K562 (cell line): ENCODE measurements around the gene CD79A. TPM values are rescaled to one million over a fixed set of nuclear protein-coding genes. Genes with fewer than 3 reads are reported as not detected.
A peak's percentile ranks its signal among the peaks of the same experiment; 100 is the strongest.

Experiments used
- ATAC-seq: fragments of 200-7000 bp; cut with Tn5 transposase; 3 replicates; pipeline ENCODE4 v1.9.1; 2020; ENCODE audit warnings: moderate library complexity
- BruUV-seq: library from RNA; stranded (reverse); fragments of 400-500 nt; replicated peaks from 2 replicates; lab custom pipeline; 2021; lab: Mats Ljungman, UMichigan
- CTCF ChIA-PET: fragments of 300-600 bp; formaldehyde crosslinking; extraction: SDS; loops from one replicate; lab custom pipeline; 2021; ENCODE audit warnings: low intra/inter-chr PET ratio; lab: Yijun Ruan, JAX
- POLR2A ChIA-PET: fragments of 300-600, 350-650 bp; sonication (Branson Sonifier 250); formaldehyde crosslinking; extraction: SDS; loops from one replicate; lab custom pipeline; 2021; ENCODE audit warnings: antibody characterized with exemption, inconsistent platforms; lab: Yijun Ruan, JAX
- DNase-seq, 4 experiments: peaks; one replicate each; pipeline versions ENCODE4 v3.0.0 to v3.0.0-alpha.2; 2011 to 2018; ENCODE audit warnings: low spot score in 3 of 4, mixed read lengths in 3 of 4; ENCODE audit errors: extremely low read depth in 1 of 4
- FAIRE-seq: peaks from 2 replicates; lab custom pipeline; 2011; peaks lifted over from hg19 to GRCh38; lab: Jason Lieb, UNC
- H2AFZ ChIP-seq: 2 replicates; pipeline ENCODE4 v1.6.0; 2011; ENCODE audit warnings: low read depth, low read length, control low read depth, inconsistent platforms
- H3K27ac ChIP-seq: fragments of 200-600 bp; 3 replicates; pipeline ENCODE4 v1.8.0; 2011; ENCODE audit warnings: low read depth, mild to moderate bottlenecking, control low read depth, inconsistent platforms, low read length, moderate library complexity, mixed read lengths; ENCODE audit errors: extremely low read depth
- H3K27me3 ChIP-seq, 2 experiments: fragments of 300-600 bp in 1 of 2; 2 replicates in 1 of 2; 3 replicates in 1 of 2; pipeline versions ENCODE4 v1.6.0 to v1.8.0; 2011; ENCODE audit warnings: inconsistent platforms in 2 of 2, low read length in 2 of 2, mild to moderate bottlenecking in 1 of 2, mixed read lengths in 1 of 2, moderate library complexity in 1 of 2; ENCODE audit not compliant: control insufficient read depth in 2 of 2, insufficient read depth in 2 of 2
- H3K36me3 ChIP-seq: fragments of 300-600 bp; 3 replicates; pipeline ENCODE4 v1.8.0; 2011; ENCODE audit warnings: mild to moderate bottlenecking, low read length, inconsistent platforms; ENCODE audit not compliant: control insufficient read depth, insufficient read depth
- H3K4me1 ChIP-seq, 2 experiments: fragments of 200-600 bp in 1 of 2; replicated peaks in 1 of 2; 2 replicates in 1 of 2; 3 replicates in 1 of 2; pipeline versions ENCODE4 v1.5.1 to v1.8.0; 2011; ENCODE audit warnings: inconsistent platforms in 2 of 2, low read length in 2 of 2, mild to moderate bottlenecking in 1 of 2, mixed read lengths in 1 of 2, moderate library complexity in 1 of 2; ENCODE audit not compliant: control insufficient read depth in 2 of 2, insufficient read depth in 2 of 2
- H3K4me2 ChIP-seq: 2 replicates; pipeline ENCODE4 v1.6.1; 2011; ENCODE audit warnings: low read length, control low read depth, inconsistent platforms, mixed read lengths; ENCODE audit not compliant: insufficient read depth
- H3K4me3 ChIP-seq: fragments of 200-600 bp; sonication (generic), shearing (Covaris generic); 2 replicates; pipeline ENCODE4 v1.5.1; 2016; ENCODE audit warnings: control low read depth, inconsistent platforms
- H3K79me2 ChIP-seq: fragments of 200-600 bp; 3 replicates; pipeline ENCODE4 v1.8.0; 2011; ENCODE audit warnings: low read length, inconsistent platforms; ENCODE audit not compliant: control insufficient read depth, insufficient read depth
- H3K9ac ChIP-seq, 2 experiments: 2 replicates each; pipeline versions ENCODE4 v1.6.0 to v1.6.1; 2011; ENCODE audit warnings: low read depth in 2 of 2, low read length in 2 of 2, control low read depth in 1 of 2, inconsistent platforms in 1 of 2, mild to moderate bottlenecking in 1 of 2, mixed read lengths in 1 of 2; ENCODE audit not compliant: insufficient read depth in 1 of 2
- H3K9me1 ChIP-seq: one replicate; pipeline ENCODE4 v1.6.0; 2011; ENCODE audit warnings: inconsistent platforms, mild to moderate bottlenecking, low read length, moderate library complexity; ENCODE audit not compliant: control insufficient read depth, insufficient read depth
- H3K9me3 ChIP-seq: replicated peaks from 2 replicates; pipeline ENCODE4 v1.5.1; 2011; ENCODE audit warnings: low read depth, low read length, inconsistent platforms; ENCODE audit not compliant: control insufficient read depth, insufficient read depth
- H4K20me1 ChIP-seq: replicated peaks from 2 replicates; pipeline ENCODE4 v1.6.1; 2011; ENCODE audit warnings: low read length, inconsistent platforms, mixed read lengths; ENCODE audit not compliant: control insufficient read depth, insufficient read depth
- BCOR ChIP-seq: fragments of 450-650 bp; IDR thresholded peaks from 2 replicates; pipeline ENCODE4 v1.6.1; 2016
- ILK ChIP-seq: fragments of 450-650 bp; IDR thresholded peaks from 2 replicates; pipeline ENCODE4 v1.6.1; 2016; ENCODE audit warnings: missing genetic modification characterization, low read depth, mild to moderate bottlenecking, missing compliant biosample characterization, moderate library complexity, borderline replicate concordance
- NFE2L1 ChIP-seq: fragments of 450-650 bp; IDR thresholded peaks from 2 replicates; pipeline ENCODE4 v1.6.1; 2016; ENCODE audit warnings: missing genetic modification characterization, low read depth, mild to moderate bottlenecking, missing compliant biosample characterization, moderate library complexity, borderline replicate concordance
- RBFOX2 ChIP-seq: fragments of 200-400 bp; formaldehyde crosslinking; IDR thresholded peaks from 2 replicates; pipeline ENCODE4 v1.6.1; 2017; ENCODE audit warnings: low read depth, mild to moderate bottlenecking, low read length, moderate library complexity
- SREBF1 ChIP-seq: fragments of 150-350 bp; IDR thresholded peaks from 2 replicates; pipeline ENCODE4 v1.6.1; 2014; ENCODE audit warnings: antibody characterized with exemption, low read depth, low read length, borderline replicate concordance
- WGBS: fragments of 100-300 bp; shearing (Covaris generic); methylation state at CpG from one replicate; pipeline ENCODE4 v1.1.6; 2016; ENCODE audit warnings: low coverage, mixed read lengths; ENCODE audit not compliant: insufficient coverage; ENCODE audit errors: missing lambda C conversion rate; 5-methylcytosine and 5-hydroxymethylcytosine counted together
- in situ Hi-C: fragments of 300-500 bp; cut with MboI; formaldehyde crosslinking; loops from 4 replicates; pipeline ENCODE4 v1.15.0; 2018; ENCODE audit warnings: inconsistent platforms, mixed read lengths
- intact Hi-C: fragments of 100-400 bp; cut with micrococcal nuclease; formaldehyde crosslinking; loops from 2 replicates; pipeline ENCODE4 v1.14.2; 2022
- polyA plus RNA-seq, 8 experiments: library from polyadenylated mRNA; depleted of rRNA in 4 of 8; stranded (reverse) in 5 of 8; unstranded in 3 of 8; fragments of >200 nt; fragmentation: Nextera tagmentation in 2 of 8; fragmentation: Illumina TruSeq in 1 of 8; extraction: Ambion mirVana in 2 of 8; extraction: Trizol in 1 of 8; gene quantifications; 2 replicates each; pipeline versions ENCODE4 v1.2.1 to v1.2.3, GENCODE V29; 2011 to 2014; ENCODE audit warnings: inconsistent platforms in 1 of 8, missing spikeins in 1 of 8
- total RNA-seq, 7 experiments: library from RNA; depleted of rRNA in 6 of 7; stranded (reverse); fragments of >200 nt in 6 of 7; fragmentation: Illumina TruSeq in 2 of 7; extraction: Trizol in 2 of 7; gene quantifications; 2 replicates each; pipeline versions ENCODE4 v1.2.1 to v1.2.3, GENCODE V29; 2011 to 2021; ENCODE audit warnings: low replicate concordance in 1 of 7
- TF ChIP-seq, protein P1 (sequence below): fragments of 250-450 bp; sonication (Bioruptor Pico); IDR thresholded peaks from 2 replicates; pipeline ENCODE4 v1.4.0; 2020

The CD79A gene
- total and polyA plus RNA-seq, 9 of the 15 experiments (the other 6 are each of a cell fraction or from before 2014, with no cell fraction given): 0.04 to 0.72 (median 0.17) TPM; not detected in 3

DNA sequence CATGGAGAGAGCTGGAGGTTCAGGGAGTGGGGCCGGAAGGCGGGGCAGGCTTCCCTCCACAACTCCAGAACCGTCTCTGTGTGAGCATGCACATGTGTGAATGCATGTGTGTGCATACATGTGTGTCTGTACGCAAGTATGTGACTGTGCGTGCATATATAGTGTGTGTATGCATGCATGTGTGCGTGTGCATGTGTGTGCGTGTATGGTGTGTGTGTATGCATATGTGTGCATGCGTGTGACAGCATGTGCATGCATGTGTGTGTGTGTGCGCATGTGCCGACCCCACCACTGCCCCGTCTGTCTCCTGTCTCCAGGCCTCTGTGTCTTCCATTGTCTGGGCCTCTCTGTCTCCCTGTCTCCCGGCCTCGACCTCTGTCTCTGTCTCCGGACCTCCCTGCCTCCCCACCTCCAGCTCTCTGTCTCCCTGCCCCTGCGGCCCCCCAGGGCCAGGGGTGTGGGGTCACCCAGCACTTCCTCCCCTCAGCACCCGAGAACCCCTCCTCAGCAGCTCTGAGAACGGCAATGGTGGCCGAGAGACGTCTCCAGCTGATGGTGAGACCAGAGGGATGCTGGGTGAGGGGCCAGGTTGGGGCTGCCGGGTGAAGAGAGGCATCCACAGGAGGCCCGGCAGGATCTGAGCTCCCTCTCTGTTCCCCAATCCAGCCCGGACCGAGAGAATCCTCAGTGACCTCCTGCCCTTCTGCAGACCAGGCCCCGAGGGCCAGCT, 28.4 kb downstream of the CD79A start:
- H4K20me1 ChIP-seq: 0 out of 2 replicates have a peak, but pooled peaks cover 1% of the 10 kb centered on the region
- H3K4me3 ChIP-seq: no peak overlapping the region
- CTCF ChIA-PET: no interaction called here
- no peaks in the 10 kb centered on the region for H3K9me3 ChIP-seq
- H2AFZ ChIP-seq: no peak overlapping the region
- POLR2A ChIA-PET: interaction anchor here (0.6 to 2.6 kb wide), 4 partner anchors 13 to 123 kb away, joined by 3 to 9 read pairs (median 3); no protein-coding TSS in a partner anchor
- 90% methylated on average over 18 of the region's 24 CpGs for WGBS
- H3K27ac ChIP-seq: no peak overlapping the region
- no peak overlapping the region for H3K4me2 ChIP-seq
- H3K4me1 ChIP-seq: peaks cover 0 to 22% of the 10 kb centered on the region in 2 experiments; a peak in 2 of 5 replicates
- in situ Hi-C loops: no loop called here
- FAIRE-seq (no peak), ATAC-seq (no peak), DNase-seq (no peak)
- H3K79me2 ChIP-seq: no peaks in the 10 kb centered on the region
- intact Hi-C loops: no loop called here
- no peak overlapping the region; a peak in 1 of 4 replicates for H3K9ac ChIP-seq
- BruUV-seq: no TSS peak
- peaks cover 4% of the 10 kb centered on the region for H3K9me1 ChIP-seq
- H3K36me3 ChIP-seq: peaks cover 59% of the 10 kb centered on the region
- TF ChIP-seq RBFOX2: 0 out of 2 replicates have a peak, but pooled peaks have one; percentile 14
- no peak for TF ChIP-seq ILK (tag)
- H3K27me3 ChIP-seq: peaks cover 0 to 3% of the 10 kb centered on the region in 2 experiments; a peak in 1 of 5 replicates

DNA sequence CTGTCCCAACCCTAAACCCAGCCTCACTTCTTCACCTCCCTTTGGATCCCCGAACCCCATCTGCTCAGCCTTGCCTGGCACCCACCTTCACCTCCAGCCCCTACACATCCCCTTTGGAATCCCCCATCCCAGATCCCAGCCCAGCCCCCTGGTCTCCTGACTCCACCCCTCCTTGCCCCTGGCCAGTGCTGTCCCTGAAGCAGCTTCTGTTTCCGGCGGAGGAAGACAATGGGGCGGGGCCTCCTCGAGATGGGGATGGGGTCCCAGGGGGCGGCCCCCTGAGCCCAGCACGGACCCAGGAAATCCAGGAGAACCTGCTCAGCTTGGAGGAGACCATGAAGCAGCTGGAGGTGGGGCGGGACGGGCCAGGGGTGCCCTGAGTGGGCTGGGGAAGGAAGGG, 29.2 kb downstream of the CD79A start:
- Histone ChIP-seq H2AFZ (no peak overlapping the region), H3K9me3 (no peaks in the 10 kb centered on the region), H3K9ac (no peak overlapping the region), H3K27me3 (peaks cover 0 to 11% of the 10 kb centered on the region in 2 experiments; a peak in 3 of 5 replicates), H4K20me1 (peaks cover 9% of the 10 kb centered on the region; the same call in 1 of the 2 replicates), H3K4me3 (no peak overlapping the region), H3K9me1 (peaks cover 4% of the 10 kb centered on the region), H3K4me1 (peaks cover 0 to 22% of the 10 kb centered on the region in 2 experiments; a peak in 2 of 5 replicates), H3K36me3 (peaks cover 57% of the 10 kb centered on the region; the same call in 2 of the 3 replicates), H3K79me2 (no peaks in the 10 kb centered on the region), H3K27ac (no peak overlapping the region), H3K4me2 (no peak overlapping the region)
- no peak for TF ChIP-seq SREBF1
- TF ChIP-seq, protein P1, sequence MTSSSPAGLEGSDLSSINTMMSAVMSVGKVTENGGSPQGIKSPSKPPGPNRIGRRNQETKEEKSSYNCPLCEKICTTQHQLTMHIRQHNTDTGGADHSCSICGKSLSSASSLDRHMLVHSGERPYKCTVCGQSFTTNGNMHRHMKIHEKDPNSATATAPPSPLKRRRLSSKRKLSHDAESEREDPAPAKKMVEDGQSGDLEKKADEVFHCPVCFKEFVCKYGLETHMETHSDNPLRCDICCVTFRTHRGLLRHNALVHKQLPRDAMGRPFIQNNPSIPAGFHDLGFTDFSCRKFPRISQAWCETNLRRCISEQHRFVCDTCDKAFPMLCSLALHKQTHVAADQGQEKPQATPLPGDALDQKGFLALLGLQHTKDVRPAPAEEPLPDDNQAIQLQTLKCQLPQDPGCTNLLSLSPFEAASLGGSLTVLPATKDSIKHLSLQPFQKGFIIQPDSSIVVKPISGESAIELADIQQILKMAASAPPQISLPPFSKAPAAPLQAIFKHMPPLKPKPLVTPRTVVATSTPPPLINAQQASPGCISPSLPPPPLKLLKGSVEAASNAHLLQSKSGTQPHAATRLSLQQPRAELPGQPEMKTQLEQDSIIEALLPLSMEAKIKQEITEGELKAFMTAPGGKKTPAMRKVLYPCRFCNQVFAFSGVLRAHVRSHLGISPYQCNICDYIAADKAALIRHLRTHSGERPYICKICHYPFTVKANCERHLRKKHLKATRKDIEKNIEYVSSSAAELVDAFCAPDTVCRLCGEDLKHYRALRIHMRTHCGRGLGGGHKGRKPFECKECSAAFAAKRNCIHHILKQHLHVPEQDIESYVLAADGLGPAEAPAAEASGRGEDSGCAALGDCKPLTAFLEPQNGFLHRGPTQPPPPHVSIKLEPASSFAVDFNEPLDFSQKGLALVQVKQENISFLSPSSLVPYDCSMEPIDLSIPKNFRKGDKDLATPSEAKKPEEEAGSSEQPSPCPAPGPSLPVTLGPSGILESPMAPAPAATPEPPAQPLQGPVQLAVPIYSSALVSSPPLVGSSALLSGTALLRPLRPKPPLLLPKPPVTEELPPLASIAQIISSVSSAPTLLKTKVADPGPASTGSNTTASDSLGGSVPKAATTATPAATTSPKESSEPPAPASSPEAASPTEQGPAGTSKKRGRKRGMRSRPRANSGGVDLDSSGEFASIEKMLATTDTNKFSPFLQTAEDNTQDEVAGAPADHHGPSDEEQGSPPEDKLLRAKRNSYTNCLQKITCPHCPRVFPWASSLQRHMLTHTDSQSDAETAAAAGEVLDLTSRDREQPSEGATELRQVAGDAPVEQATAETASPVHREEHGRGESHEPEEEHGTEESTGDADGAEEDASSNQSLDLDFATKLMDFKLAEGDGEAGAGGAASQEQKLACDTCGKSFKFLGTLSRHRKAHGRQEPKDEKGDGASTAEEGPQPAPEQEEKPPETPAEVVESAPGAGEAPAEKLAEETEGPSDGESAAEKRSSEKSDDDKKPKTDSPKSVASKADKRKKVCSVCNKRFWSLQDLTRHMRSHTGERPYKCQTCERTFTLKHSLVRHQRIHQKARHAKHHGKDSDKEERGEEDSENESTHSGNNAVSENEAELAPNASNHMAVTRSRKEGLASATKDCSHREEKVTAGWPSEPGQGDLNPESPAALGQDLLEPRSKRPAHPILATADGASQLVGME (CRISPR knock-in tag): no peak
- TF ChIP-seq NFE2L1 (tag): no peak
- no peak for TF ChIP-seq BCOR
- FAIRE-seq (no peak), DNase-seq (no peak), ATAC-seq (no peak)
- intact Hi-C loops (no loop called here), in situ Hi-C loops (no loop called here)
- ChIA-PET POLR2A (interaction anchor here (0.6 to 2.6 kb wide), 3 partner anchors 20 to 123 kb away, joined by 3 to 9 read pairs (median 3); no protein-coding TSS in a partner anchor), CTCF (no interaction called here)
- no CpG with 5 or more reads among the region's 9 CpGs for WGBS
- no TSS peak for BruUV-seq
